Dermis blood vessel endothelial cell (primary cell): ENCODE measurements around the gene TMSB4X. TPM values are rescaled to one million over a fixed set of nuclear protein-coding genes. Genes with fewer than 3 reads are reported as not detected.
"Not testable (repeated sequence)": the region's sequence is repeated elsewhere in the genome, so short reads cannot be mapped to it uniquely, and the experiment has no call there.

ENCODE experiments used
- DNase-seq: peaks from one replicate; pipeline ENCODE4 v3.0.0; 2010
- total RNA-seq: library from RNA; depleted of rRNA; stranded (reverse); fragments of >200 nt; gene quantifications from 2 replicates; pipeline ENCODE4 v1.2.3, GENCODE V29; 2014

The TMSB4X gene
- total RNA-seq, 1 donor from 2014 or later: 18,147 TPM

- peak; percentile 71 for DNase-seq
Measured at GRCh38 chrX:12955882-12956703, 18.8 kb upstream of the TMSB4X start.

- DNase-seq: peak; percentile 61
Measured at GRCh38 chrX:12956704-12957534, 18.0 kb upstream of the TMSB4X start.

GRCh38 chrX:12958059-12958458 is 16.9 kb upstream of the TMSB4X start:
- no peak for DNase-seq

DNA sequence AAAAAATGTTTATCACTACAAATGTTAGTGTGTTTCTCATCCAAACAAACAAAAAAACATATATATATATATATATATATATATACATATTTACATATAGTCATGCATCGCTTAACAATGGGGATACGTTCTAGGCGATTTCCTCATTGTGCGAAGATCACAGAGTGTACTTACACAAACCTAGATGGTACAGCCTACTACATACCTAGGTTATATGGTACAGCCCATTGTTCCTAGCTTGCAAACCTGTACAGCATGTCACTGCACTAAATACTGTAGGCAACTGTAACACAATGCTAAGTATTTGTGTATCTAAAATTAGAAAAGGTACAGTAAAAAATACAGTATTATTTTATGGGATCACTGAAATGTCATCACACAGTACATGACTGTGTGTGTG is 16.4 kb upstream of the TMSB4X start:
- DNase-seq: no peak

GRCh38 chrX:12961196-12961718 is 13.7 kb upstream of the TMSB4X start:
- no peak for DNase-seq

- no peak for DNase-seq
Measured at GRCh38 chrX:12962041-12962504, 12.8 kb upstream of the TMSB4X start.

DNA sequence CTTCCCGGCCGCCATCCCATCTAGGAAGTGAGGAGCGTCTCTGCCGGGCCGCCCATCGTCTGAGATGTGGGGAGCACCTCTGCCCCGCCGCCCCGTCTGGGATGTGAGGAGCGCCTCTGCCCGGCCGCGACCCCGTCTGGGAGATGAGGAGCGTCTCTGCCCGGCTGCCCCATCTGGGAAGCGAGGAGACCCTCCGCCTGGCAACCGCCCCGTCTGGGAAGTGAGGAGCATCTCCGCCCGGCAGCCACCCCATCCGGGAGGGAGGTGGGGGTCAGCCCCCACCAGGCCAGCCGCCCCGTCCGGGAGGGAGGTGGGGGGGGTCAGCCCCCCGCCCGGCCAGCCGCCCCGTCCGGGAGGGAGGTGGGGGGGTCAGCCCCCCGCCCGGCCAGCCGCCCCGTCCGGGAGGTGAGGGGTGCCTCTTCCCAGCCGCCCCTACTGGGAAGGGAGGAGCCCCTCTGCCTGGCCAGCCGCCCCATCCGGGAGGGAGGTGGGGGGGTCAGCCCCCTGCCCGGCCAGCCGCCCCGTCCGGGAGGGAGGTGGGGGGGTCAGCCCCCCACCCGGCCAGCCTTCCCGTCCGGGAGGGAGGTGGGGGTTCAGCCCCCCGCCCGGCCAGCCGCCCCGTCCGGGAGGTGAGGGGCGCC is 11.6 kb upstream of the TMSB4X start:
- DNase-seq: not testable (repeated sequence)

GRCh38 chrX:12965131-12965940 is 9.6 kb upstream of the TMSB4X start:
- no peak for DNase-seq

- DNase-seq: no peak
Measured at GRCh38 chrX:12966151-12966550, 8.8 kb upstream of the TMSB4X start.

- DNase-seq: no peak
Measured at GRCh38 chrX:12967711-12968465, 7.0 kb upstream of the TMSB4X start.

DNA sequence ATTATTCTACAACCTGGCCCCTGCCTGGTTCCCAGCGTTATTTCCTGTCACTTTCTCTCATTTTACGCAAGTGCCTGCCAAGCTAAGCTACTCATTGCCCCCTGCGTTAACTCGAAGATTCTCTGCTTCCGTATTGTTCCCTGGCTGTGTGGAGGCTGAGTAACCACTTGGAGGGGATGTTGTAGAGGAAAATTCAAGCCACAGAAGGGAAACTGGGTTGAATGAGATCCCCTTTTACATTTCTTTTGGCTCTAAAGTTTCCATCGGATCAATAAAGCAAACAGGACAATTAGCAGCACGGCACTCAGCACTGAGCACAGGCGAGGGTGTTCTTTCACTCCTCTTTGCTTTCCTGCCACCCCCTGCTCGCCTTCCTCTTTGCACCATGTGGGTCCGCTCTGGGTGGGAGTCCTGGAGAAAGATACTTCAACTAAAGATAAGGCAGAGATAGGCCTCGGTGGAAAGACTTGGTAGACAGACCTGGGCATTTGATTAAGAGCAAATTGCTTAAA is 4.2 kb upstream of the TMSB4X start:
- DNase-seq: peak; percentile 80

DNA sequence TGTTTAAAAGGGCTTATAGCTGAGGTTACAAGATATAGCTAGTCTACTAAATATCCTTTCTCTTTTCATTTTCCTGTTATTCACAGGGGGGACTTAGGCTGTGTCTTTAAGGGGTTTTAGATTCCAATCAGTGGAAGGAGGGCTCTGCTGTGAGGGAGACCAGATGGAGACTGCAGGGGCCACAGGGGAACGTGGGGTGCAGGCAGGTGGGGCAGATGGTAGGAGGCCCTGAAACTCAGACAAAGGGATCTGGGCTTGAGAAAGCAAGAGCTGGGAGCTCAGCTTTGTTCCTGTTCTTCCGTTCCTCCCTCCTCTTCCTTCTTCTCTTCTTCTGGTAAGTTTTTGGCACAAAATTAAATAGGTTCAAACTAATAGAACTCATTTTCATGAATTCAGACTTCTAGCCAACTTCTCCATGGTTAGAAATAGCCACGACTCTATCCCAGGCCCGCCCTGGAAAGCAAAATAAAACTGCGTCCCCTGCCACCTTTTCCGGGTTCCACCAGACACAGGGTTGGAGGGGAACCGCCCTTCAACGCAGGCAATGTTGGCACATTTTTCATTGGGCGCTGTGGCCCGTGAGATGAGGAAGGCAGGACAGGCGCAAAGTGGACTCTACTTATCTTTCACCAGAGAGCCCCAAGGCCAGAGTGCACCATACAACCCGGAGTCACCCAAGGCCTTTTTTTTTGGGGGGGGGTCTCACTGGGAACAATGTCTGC is 3.5 kb upstream of the TMSB4X start:
- DNase-seq: no peak

DNA sequence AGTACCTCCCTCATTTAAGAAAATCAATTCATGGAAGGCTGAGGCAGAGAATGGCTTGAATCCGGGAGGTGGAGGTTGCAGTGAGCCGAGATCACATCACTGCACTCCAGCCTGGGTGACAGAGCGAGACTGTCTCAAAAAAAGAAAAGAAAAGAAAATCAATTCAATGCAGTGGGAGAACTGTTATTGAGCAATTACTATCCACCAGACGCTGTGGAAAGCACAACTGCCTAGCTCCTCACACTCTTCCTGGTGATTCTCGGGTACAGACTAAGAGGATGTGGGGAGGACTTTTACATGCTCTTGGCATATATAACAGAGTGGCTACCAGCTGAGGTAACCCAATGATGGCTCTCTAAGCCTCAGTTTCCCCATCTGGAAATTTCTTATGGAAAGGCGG is 2.7 kb upstream of the TMSB4X start:
- no peak for DNase-seq

DNA sequence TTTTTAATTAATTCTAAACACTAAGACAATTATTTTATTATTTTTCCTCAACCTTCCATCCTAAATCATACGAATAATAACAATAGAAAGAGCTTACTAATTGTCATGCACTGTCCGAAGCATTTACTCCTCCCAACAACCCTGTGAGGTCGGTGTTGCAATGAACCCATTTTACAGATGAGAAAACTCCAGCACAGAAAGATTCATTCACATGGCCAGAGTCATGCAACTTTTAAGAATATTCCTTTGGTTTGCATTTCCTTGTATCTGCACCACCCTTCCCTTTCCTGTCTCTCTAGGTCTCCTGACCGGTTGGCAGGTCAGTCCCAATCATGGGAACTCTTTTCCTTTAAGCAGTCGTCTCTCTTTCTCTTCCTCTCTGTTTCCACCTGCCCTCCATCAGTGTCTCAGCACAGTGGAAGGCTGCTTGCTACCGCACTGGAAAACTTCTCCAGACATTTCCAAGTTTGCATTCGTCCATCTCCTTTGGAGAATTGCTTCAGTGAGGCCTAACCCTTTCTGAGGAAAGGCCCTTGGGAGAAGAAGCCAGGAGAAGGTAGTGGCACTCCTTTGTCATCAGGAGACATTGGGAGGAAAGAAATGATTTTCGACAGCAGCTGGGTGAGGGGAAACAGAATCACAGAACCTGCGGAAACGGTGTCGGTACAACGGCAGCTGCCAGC is 1.9 kb upstream of the TMSB4X start:
- DNase-seq: no peak

GRCh38 chrX:12973561-12974304 is 1.2 kb upstream of the TMSB4X start:
- no peak for DNase-seq

DNA sequence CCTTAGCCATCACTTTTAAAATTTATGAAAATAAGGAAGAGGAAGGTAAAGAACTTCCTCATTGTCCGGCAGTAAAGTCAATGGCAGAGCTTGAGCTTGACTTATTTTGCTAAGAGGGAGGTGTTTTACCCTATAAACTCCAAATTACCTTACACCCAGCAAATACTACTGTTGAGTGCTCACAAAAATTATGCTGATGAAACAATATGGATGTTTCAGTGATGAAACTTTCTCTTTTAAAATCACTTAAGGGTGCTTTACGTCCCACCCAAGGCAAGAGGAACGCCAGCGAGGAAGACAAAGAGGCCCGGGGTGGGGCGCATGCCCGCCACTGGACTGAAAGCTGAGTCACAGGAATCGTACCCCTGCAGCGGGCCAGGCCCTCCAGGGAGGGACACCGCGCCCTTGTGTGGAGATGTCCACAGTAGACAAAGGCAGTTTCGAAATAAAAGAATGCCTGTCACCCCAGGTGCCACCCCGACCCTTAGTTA is 560 bp upstream of the TMSB4X start:
- peak; percentile 53 for DNase-seq

DNA sequence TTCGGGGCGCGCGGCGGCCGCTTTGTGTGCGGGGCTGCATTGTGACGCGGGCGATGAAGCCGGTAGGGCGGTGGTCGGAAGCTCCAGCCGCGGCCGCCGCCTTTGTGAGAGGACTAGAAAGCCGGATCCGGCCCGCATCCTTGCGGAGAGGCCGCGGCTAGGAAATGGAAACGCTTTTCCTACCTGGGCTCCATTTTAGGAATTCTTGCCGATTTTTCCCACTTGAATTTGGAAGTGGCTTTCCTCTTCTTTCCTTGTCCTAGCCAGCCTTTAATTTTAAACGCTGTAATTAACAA is 708 bp downstream of the TMSB4X start:
- DNase-seq: no peak

- DNase-seq: peak; percentile 40
Measured at GRCh38 chrX:12975991-12976558, 1.2 kb downstream of the TMSB4X start.
